NCI-H510A treated with DMSO at 0.1 percent for 48 hours (cell line): ENCODE data around the gene AMY2A.
"Not testable (repeated sequence)": the region's sequence is repeated elsewhere in the genome, so short reads cannot be mapped to it uniquely, and the experiment has no call there.

Source experiments
- DNase-seq: peaks from one replicate; lab custom pipeline; 2025; lab: John Stamatoyannopoulos, UW

Gene AMY2A

DNA sequence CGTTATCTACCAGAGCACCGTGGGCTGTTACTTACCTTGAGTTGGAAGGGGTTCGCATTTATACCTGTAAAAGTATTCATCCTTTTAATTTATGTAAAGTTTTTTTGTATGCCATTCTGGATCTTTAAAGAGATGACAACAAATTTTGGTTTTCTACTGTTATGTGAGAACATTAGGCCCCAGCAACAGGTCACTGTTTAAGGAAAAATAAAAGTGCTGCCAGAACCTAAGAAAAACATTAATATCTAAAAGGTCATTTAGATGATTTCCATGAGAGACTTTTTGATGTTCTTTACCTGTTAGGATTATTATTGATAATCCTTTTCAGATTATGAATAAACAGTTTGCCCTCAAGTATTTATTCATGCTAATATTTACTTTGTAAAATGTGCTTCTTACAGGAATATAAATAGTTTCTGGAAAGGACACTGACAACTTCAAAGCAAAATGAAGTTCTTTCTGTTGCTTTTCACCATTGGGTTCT lies at the start of gene AMY2A:
Gene AMY2A (plus strand): TSS at position 434 of the 484 bp plus-strand sequence. CDS start 14 bp downstream, at position 448.
- not testable (repeated sequence) for DNase-seq

DNA sequence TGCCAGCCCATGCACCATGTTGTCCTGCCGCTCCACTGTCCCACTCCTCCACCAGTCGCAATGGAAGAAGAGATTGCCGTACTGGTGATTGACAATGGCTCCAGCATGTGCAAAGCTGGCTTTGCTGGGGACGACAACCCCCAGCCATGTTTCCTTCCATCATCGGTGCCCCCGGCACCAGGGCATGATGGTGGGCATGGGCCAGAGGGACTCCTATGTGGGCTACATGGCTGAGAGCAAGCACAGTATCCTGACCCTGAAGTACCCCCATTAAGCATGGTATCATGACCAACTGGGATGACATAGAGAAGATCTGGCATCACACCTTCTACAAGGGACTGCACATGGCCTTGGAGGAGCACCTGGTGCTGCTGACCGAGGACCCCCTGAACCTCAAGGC lies 47.7 kb upstream of the AMY2A start:
- DNase-seq = no peak

DNA sequence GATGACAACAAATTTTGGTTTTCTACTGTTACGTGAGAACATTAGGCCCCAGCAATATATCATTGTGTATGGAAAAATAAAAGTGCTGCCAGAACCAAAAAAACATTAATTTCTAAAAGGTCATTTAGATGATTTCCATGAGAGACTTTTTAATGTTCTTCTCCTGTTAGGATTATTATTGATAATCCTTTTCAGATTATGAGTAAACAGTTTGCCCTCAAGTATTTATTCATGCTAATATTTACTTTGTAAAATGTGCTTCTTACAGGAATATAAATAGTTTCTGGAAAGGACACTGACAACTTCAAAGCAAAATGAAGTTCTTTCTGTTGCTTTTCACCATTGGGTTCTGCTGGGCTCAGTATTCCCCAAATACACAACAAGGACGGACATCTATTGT lies 45.9 kb upstream of the AMY2A start, which contains the start of gene AMY2B:
Gene AMY2B (plus strand): TSS at position 301 of the 400 bp plus-strand sequence. CDS start 14 bp downstream, at position 315.
- DNase-seq = not testable (repeated sequence)

DNA sequence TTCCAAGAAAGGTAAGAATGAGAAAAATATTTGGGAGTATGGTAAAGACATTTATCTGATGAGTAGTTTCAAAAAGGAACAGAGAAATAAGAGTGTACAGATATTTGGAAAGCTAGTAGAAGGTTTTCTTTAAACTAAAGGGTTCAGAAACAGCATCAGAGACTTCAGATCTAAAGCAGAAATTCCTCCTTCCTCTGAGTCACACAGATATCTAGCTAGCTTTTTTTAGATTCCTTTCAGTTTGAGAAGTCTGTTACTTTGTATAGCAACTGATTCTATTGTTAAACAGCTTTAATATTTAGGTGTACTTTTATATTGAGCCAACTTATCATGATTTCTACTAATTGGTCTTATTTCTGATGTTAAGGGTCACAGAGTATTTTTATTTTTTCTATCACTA lies 41.2 kb upstream of the AMY2A start:
- no peak for DNase-seq

DNA sequence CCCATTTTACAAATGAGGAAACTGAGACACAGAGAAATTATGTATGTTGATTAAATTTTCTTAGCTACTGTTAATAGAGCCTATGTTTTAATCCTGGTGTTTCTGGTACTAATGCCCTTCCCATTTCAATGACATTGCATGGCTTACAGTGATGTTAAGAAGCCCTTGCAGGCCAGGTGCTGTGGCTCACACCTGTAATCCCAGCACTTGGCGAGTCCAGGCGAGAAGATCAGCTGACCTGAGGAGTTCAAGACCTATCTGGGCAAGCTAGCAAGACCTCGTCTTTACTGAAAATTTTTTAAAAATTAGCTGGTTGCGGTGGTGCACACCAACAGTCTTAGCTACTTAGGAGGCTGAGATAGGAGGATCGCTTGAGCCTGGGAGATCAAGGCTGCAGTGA lies 40.4 kb upstream of the AMY2A start:
- DNase-seq = not testable (repeated sequence)

DNA sequence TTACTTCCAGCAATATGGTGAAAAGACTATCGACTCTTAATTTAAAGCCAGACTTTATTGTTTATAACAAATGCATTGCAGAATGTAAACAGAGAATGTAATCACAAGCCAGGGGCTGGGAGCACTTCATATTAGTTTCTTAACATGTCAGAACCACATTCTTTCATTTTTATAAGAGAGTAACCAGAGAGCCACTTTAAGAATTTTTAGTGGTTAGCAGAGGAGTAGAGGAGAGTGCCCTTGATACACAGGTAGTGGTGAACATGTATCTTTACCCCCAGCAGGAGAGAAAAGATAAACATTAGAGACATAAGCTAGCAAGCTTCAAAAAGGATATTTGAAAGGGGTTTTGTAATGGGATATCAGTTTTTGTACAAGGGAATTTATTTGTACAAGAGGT lies 34.8 kb upstream of the AMY2A start:
- DNase-seq = no peak

DNA sequence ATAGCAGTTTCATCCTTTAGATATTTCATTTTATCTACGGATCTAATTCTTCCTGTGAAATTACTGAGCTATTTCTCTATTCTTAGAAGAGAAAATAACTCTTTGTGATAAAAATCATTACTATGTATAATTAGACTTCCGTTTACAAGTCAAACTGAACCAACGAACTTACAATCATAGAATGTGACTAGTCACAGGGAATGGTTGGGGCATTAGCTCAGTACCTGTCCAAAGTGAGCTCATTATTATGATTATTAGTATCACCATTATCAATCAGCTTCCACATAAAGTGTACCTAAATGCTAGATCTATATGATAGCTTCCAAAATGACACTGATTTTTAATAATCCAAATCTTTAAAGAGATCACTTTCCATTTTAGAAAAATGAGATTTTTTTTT lies 33.3 kb upstream of the AMY2A start:
- DNase-seq = no peak

DNA sequence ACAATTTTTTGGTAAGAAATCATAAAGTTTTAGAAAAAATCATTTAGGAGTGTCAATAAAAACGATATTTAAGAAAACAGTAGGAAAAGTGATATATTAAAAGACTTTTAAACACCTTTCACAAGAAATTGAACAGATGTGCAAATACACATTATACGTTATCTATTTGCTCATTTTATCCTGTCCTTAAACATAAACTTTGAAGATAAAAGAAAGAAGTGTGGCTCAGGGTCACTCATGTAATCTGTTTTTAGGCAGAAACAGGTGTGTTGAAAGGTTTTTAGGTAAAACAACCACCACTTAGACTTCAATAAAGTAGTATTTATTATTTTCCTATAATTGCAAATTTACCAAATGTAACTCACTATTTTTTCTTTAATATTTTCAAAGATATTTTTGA lies 32.7 kb upstream of the AMY2A start:
- no peak for DNase-seq

DNA sequence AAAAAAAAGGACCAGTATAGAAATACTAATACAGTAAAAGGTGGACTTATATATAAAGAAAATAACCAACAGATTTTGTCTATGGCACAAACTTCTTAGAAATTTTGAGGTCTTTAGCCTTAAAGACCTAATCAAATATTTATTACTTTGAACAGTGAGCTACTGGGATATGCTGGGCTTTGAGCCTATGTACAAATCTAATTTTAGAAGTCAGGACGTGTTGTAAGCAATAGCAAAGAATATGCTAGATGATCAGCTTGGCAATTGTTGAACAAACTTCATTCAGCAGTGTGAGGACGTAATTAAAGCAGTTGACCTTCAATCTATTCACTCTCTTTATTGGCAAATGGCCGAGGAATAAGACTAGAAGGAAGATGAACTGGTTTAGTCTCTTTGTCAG lies 14.5 kb upstream of the AMY2A start:
- DNase-seq = not testable (repeated sequence)

DNA sequence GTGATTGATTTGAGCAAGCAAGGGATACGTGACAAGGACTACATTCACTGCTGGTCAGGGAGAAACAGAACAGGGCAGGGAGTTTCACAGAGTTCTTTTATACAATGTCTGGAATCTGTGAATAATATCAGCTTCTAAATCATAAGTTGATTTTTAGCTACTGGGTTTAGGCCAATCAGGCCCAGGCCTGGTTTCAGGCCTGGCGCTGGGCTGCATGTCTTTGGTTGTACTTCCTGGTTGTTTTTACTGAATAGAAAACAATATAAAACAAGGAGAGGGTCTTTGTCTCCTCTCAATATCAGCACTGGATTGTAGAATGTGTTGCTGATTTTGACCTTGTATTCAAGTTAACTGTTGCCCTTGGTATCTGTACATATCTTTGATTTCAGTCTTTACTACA lies 865 bp upstream of the AMY2A start:
- no peak for DNase-seq

DNA sequence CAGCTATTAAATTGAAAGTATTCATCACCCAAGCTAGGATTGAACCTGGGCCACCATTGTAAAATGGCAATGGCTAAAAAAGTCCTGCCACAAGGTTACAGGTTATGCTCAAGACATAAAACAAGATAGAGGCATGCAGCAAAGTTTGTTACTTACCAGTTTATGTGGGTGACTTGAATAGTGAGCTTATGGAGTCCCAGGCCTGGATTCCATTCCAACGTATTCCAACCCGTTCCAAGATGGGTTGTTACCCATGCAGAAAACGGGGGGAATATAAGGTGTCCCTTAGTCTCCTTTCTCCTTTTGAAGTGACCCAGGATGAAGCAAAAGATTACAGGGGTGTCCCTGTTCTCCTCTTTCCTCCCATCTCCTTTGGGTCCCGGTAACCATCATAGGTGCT lies 10.2 kb downstream of the AMY2A start:
- not testable (repeated sequence) for DNase-seq

DNA sequence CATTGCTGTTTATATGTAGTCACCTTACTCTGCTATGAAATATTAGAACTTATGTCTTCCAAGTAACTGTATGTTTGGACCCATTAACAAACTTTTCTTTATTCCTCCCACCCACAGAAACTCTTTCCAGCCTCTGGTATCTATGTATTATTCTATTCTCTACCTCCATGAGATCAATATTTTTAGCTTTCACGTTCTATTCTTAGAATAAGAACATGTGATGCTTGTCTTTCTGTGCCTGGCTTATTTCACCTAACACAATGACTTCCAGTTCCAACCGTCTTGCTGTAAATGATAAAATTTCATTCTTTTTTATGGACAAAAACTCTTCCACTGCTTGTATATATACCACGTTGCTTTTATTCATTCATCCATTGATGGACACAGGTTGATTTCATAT lies 24.0 kb downstream of the AMY2A start:
- not testable (repeated sequence) for DNase-seq

DNA sequence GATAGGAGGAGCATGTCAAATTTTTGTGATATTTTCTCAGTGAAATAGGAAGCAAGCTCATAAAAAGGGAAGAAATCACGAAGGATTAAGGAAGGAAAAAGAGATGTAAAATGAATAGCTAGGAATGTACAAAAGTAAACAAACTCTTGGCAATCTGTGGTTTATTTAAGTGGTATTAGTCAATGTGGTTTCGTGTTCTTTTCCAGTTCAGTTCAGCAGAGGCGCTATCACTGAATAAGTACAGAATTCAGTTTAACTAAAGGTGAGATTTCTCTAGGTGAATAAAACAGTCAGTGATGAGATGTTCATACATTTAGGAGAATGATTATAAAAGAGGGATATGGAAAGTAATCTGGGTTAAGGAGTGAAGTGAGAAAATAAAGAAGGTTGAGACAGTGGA lies 26.7 kb downstream of the AMY2A start:
- DNase-seq = not testable (repeated sequence)

DNA sequence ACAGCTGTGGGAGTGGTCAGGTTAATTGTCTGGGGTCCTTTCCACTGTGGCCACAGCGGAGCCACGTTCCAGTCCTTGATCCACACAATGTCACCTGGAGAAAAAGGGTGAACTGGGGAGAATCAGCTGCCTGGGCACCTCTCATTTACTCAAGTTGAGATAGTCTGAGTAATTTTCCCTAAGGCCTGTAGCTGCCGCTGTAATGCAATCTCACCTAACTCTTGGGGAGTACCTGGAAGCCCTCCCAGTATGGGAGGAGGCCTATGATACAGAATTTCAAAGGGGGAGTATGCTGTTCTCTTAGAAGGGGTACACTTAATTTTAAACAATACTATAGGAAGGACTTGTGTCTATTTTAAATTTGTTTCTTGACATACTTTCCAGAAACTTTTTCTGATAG lies 33.1 kb downstream of the AMY2A start:
- DNase-seq = not testable (repeated sequence)

DNA sequence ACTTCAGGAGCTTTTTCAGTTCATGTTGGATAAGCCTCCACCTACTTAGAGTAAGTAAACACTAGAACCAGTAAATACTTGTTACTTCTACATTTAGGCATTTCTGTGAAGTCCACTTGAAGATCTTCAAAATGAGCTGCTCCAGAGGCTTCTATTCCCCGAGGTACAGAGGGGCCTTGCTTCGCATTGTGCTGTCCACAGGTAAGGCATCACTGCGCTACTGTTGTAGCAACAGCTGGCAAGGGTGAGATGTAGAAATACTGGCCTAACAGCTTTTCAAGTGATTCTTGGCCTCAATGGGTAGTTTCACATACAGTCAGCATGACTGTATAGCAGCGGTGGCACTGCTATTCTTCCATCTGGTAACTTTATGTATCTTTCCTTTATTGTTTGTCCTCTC lies 33.7 kb downstream of the AMY2A start:
- DNase-seq = not testable (repeated sequence)

DNA sequence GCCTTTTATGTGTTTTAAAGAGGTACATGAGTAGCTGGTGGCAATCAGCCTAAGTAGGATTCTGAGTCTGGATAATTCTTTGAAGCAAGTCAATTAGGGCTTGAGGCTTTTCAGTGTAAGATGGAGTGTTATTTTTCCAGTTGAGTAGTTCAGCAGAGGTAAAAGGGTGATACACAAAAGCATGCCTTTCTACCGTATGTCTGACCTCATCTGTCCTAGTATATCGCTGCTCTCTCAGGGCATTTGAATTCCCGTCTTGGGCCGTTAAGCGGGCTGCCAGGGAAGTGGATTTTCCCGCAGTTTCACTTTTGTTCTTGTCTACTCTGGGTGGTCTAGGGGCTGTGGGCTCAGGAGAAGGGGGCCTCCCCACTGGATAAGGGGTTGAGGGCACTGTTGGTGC lies 36.9 kb downstream of the AMY2A start:
- not testable (repeated sequence) for DNase-seq

DNA sequence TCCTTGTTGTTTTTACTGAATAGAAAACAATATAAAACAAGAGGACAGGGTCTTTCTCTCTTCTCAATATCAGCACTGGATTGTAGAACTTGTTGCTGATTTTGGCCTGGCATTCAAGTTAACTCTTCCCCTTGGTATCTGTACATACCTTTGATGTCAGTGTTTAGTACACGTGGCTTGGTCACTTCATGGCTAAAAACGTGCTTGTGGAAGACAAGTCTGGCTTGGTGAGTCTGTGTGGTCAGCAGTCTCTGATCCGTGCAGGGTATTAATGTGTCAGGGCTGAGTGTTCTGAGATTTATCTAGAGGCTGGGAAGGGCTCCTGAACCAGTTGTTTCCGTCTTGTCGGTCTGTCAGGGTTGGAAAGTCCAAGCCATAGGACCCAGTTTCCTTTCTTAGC lies 38.2 kb downstream of the AMY2A start, which contains the start of gene AMY1A:
Gene AMY1A (plus strand): TSS at position 301 of the 400 bp plus-strand sequence. CDS start 571 bp downstream, outside the sequence.
- DNase-seq = not testable (repeated sequence)
